CD14-positive monocyte (primary cell): Measurements from ENCODE around the gene PADI2. TPM values are rescaled to one million over a fixed set of nuclear protein-coding genes. Genes with fewer than 3 reads are reported as not detected.

Experiments used
- DNase-seq, 3 donors: peaks; one replicate each; pipeline ENCODE4 v3.0.0-alpha.2; 2011 to 2022
- H2AFZ ChIP-seq: 2 replicates; pipeline ENCODE4 v1.6.0; 2012; ENCODE audit warnings: mild to moderate bottlenecking, low read depth, low read length, inconsistent platforms; ENCODE audit not compliant: insufficient read depth, poor library complexity, severe bottlenecking
- H3K27ac ChIP-seq, 2 donors: 1 replicate in 1 of 2; 2 replicates in 1 of 2; pipeline ENCODE4 v1.5.1; 2012 to 2013; ENCODE audit warnings: low read length in 2 of 2, control low read depth in 1 of 2, inconsistent platforms in 1 of 2, low read depth in 1 of 2, mild to moderate bottlenecking in 1 of 2
- H3K27me3 ChIP-seq, 2 donors: one replicate each; pipeline versions ENCODE4 v1.6.0 to v1.6.1; 2011 to 2013; ENCODE audit warnings: low read length in 2 of 2; ENCODE audit not compliant: control insufficient read depth in 2 of 2, insufficient read depth in 2 of 2
- H3K36me3 ChIP-seq, 2 donors: replicated peaks in 1 of 2; 1 replicate in 1 of 2; 2 replicates in 1 of 2; pipeline versions ENCODE4 v1.5.1 to v1.6.1; 2012 to 2013; ENCODE audit warnings: low read length in 2 of 2, control low read depth in 1 of 2, inconsistent platforms in 1 of 2, mild to moderate bottlenecking in 1 of 2; ENCODE audit not compliant: insufficient read depth in 2 of 2, control insufficient read depth in 1 of 2
- H3K4me1 ChIP-seq, 2 donors: 1 replicate in 1 of 2; 2 replicates in 1 of 2; pipeline versions ENCODE4 v1.5.1 to v1.6.1; 2012 to 2013; ENCODE audit warnings: low read length in 2 of 2, control low read depth in 1 of 2, inconsistent platforms in 1 of 2, mild to moderate bottlenecking in 1 of 2, moderate library complexity in 1 of 2; ENCODE audit not compliant: insufficient read depth in 2 of 2, control insufficient read depth in 1 of 2
- H3K4me2 ChIP-seq: replicated peaks from 2 replicates; pipeline ENCODE3; 2012; ENCODE audit warnings: low read length, moderate library complexity, mild to moderate bottlenecking; ENCODE audit not compliant: poor library complexity, severe bottlenecking; ENCODE audit errors: extremely low read depth
- H3K4me3 ChIP-seq, 3 experiments: fragments of 200-600 bp in 1 of 3; sonication (generic) in 1 of 3; replicated peaks in 1 of 3; 1 replicate in 2 of 3; 2 replicates in 1 of 3; pipeline ENCODE4 v1.5.1; 2011 to 2013; ENCODE audit warnings: low read length in 3 of 3, mild to moderate bottlenecking in 3 of 3, control low read depth in 2 of 3, low read depth in 2 of 3, inconsistent platforms in 1 of 3, moderate library complexity in 1 of 3
- H3K79me2 ChIP-seq: 2 replicates; pipeline ENCODE4 v1.6.0; 2012; ENCODE audit warnings: mild to moderate bottlenecking, control low read depth, inconsistent platforms, low read length, moderate library complexity; ENCODE audit not compliant: insufficient read depth
- H3K9ac ChIP-seq: 2 replicates; pipeline ENCODE4 v1.6.0; 2017; ENCODE audit warnings: low read length, mild to moderate bottlenecking; ENCODE audit not compliant: insufficient read depth, poor library complexity, severe bottlenecking
- H3K9me3 ChIP-seq, 2 donors: replicated peaks in 1 of 2; 1 replicate in 1 of 2; 2 replicates in 1 of 2; pipeline versions ENCODE4 v1.5.1 to v1.6.1; 2012 to 2013; ENCODE audit warnings: low read length in 2 of 2, control low read depth in 1 of 2; ENCODE audit not compliant: control insufficient read depth in 1 of 2, insufficient read depth in 1 of 2
- H4K20me1 ChIP-seq: 2 replicates; pipeline ENCODE4 v1.6.0; 2012; ENCODE audit warnings: mild to moderate bottlenecking, low read length, control low read depth, moderate library complexity; ENCODE audit not compliant: insufficient read depth
- H3K27ac Mint-ChIP-seq, 7 donors: one replicate each; pipeline ENCODE4 v1.8.0; 2020; ENCODE audit warnings: mild to moderate bottlenecking in 7 of 7, mixed read lengths in 7 of 7, moderate library complexity in 6 of 7, inconsistent platforms in 2 of 7
- H3K27me3 Mint-ChIP-seq, 3 donors: one replicate each; pipeline ENCODE4 v1.8.0; 2021 to 2022; ENCODE audit warnings: low read depth in 3 of 3, mild to moderate bottlenecking in 3 of 3, mixed read lengths in 3 of 3, moderate library complexity in 3 of 3, inconsistent platforms in 1 of 3
- H3K36me3 Mint-ChIP-seq, 2 donors: one replicate each; pipeline ENCODE4 v1.8.0; 2020; ENCODE audit warnings: mixed read lengths in 2 of 2, inconsistent platforms in 1 of 2, mild to moderate bottlenecking in 1 of 2
- H3K4me1 Mint-ChIP-seq: one replicate; pipeline ENCODE4 v1.8.0; 2020; ENCODE audit warnings: mild to moderate bottlenecking, mixed read lengths
- H3K4me3 Mint-ChIP-seq, 2 donors: one replicate each; pipeline ENCODE4 v1.8.0; 2020; ENCODE audit warnings: mild to moderate bottlenecking in 2 of 2, mixed read lengths in 2 of 2, moderate library complexity in 1 of 2
- H3K9me3 Mint-ChIP-seq, 7 donors: one replicate each; pipeline ENCODE4 v1.8.0; 2020 to 2022; ENCODE audit warnings: mixed read lengths in 7 of 7, mild to moderate bottlenecking in 6 of 7, moderate library complexity in 6 of 7, inconsistent platforms in 2 of 7
- CTCF ChIP-seq: fragments of 200-600 bp; IDR thresholded peaks from one replicate; pipeline ENCODE4 v1.8.0; 2022; ENCODE audit warnings: antibody characterized with exemption, mild to moderate bottlenecking
- WGBS: methylation state at CpG from one replicate; pipeline ENCODE4 v1.1.5; 2013; ENCODE audit warnings: missing lambda C conversion rate; ENCODE audit not compliant: insufficient coverage; 5-methylcytosine and 5-hydroxymethylcytosine counted together
- intact Hi-C, 2 donors: fragments of 100-400 bp; cut with micrococcal nuclease; formaldehyde crosslinking; loops; one replicate each; pipeline versions ENCODE4 v1.15.0 to v1.15.1; 2023
- polyA plus RNA-seq, 3 donors: library from polyadenylated mRNA; depleted of rRNA in 1 of 3; unstranded in 2 of 3; stranded (reverse) in 1 of 3; fragments of 300-500 nt in 2 of 3; fragments of >200 nt in 1 of 3; fragmentation: Illumina TruSeq in 2 of 3; gene quantifications; 1 replicate in 2 of 3; 2 replicates in 1 of 3; pipeline ENCODE4 v1.2.3, GENCODE V29; 2012 to 2021

The PADI2 gene
- polyA plus RNA-seq, 3 donors: 18.6 to 61.7 (median 32.6) TPM

DNA sequence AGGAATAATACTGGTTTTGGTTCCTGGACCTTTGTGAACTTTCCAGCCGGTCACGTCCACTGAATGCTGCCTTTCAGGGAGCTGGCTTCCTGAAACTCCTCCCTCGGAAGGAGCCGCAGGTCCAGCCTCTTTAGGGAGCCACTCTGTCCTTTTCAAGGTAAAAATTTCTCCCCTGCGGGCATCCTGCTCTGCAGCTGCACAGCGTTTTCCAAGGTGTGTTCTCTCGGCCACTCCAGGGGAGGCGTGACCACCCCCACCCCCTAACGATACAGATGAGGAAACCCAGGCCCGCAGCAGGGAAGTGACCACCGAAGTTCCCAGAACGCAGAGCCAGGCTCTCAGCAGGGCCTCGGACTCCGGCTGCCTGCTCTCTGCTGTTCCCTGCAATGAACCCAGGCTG lies 21.5 kb downstream of the PADI2 start:
- peak in 1 of 3 donors; percentile 21 for DNase-seq
- H3K4me1 ChIP-seq: peaks cover 37 to 39% of the 10 kb centered on the region in 2 donors

DNA sequence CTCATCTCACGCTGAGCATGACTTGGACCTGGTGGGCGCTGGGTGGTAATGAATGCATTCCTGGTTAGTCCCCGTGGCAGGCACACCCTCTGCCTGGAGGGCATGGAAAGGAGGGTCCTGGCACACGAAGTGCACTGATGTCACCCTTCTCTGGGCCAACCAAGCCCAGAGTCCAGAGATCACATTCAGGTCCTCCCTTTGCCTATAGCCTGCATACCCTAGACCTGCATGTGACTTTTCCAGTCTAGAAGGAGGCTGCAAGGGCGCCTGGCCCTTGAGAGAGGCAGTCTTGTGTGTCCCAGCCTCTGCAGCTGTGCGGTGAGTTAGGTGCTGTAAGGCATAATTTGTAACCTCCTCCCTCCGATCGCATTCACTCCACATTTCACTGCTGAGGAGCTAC lies 22.1 kb downstream of the PADI2 start:
- Histone ChIP-seq H3K9ac (no peak overlapping the region), H3K4me1 (peaks cover 37 to 39% of the 10 kb centered on the region in 2 donors), H3K79me2 (no peaks in the 10 kb centered on the region), H3K36me3 (peaks cover 62 to 63% of the 10 kb centered on the region in 2 donors), H3K27ac (peak overlapping the region; percentile 80 to 83), H3K27me3 (no peaks in the 10 kb centered on the region), H3K4me3 (no peak overlapping the region), H3K4me2 (no peak overlapping the region), H3K9me3 (no peaks in the 10 kb centered on the region), H4K20me1 (no peaks in the 10 kb centered on the region), H2AFZ (no peak overlapping the region)
- Mint-ChIP-seq H3K27me3 (no peaks in the 10 kb centered on the region), H3K4me3 (no peak overlapping the region), H3K27ac (peak overlapping the region in 6 of 7 donors; percentile 66 to 98 (median 94)), H3K9me3 (peaks cover 0 to 9% (median 3%) of the 10 kb centered on the region in 7 donors), H3K36me3 (peaks cover 69 to 80% of the 10 kb centered on the region in 2 donors), H3K4me1 (peaks cover 39% of the 10 kb centered on the region)
- TF ChIP-seq CTCF: no peak
- intact Hi-C loops: no loop called here
- 100% methylated on average over 5 of the region's 8 CpGs for WGBS
- no peak for DNase-seq

More for the DNA sequence above, 21.5 kb downstream of the PADI2 start:
- peaks cover 62 to 64% of the 10 kb centered on the region in 2 donors for H3K36me3 ChIP-seq
- no peaks in the 10 kb centered on the region for H4K20me1 ChIP-seq
- Mint-ChIP-seq H3K4me1 (peaks cover 39% of the 10 kb centered on the region), H3K27ac (peak overlapping the region; percentile 74 to 98 (median 93)), H3K9me3 (peaks cover 0 to 9% (median 2%) of the 10 kb centered on the region in 7 donors), H3K36me3 (peaks cover 71 to 80% of the 10 kb centered on the region in 2 donors), H3K27me3 (no peaks in the 10 kb centered on the region), H3K4me3 (peak overlapping the region; percentile 64 to 84)
- no peaks in the 10 kb centered on the region for H3K27me3 ChIP-seq
- no peaks in the 10 kb centered on the region for H3K9me3 ChIP-seq
- H3K4me2 ChIP-seq: peak overlapping the region; percentile 51
- peak overlapping the region; percentile 39 for H2AFZ ChIP-seq
- intact Hi-C loops: no loop called here
- peak overlapping the region; percentile 55 for H3K9ac ChIP-seq
- peak overlapping the region in 1 of 3 experiments; percentile 41 for H3K4me3 ChIP-seq
- peak overlapping the region; percentile 80 to 83 for H3K27ac ChIP-seq
- no peak for TF ChIP-seq CTCF
- WGBS: 51% methylated on average over 14 of the region's 14 CpGs
- no peaks in the 10 kb centered on the region for H3K79me2 ChIP-seq
